ENCODE data around the gene SAPCD2. TPM values are rescaled to one million over a fixed set of nuclear protein-coding genes. Genes with fewer than 3 reads are reported as not detected.

Gene SAPCD2
- total RNA-seq, 1 experiment from 2014 or later: 29.8 TPM

DNA sequence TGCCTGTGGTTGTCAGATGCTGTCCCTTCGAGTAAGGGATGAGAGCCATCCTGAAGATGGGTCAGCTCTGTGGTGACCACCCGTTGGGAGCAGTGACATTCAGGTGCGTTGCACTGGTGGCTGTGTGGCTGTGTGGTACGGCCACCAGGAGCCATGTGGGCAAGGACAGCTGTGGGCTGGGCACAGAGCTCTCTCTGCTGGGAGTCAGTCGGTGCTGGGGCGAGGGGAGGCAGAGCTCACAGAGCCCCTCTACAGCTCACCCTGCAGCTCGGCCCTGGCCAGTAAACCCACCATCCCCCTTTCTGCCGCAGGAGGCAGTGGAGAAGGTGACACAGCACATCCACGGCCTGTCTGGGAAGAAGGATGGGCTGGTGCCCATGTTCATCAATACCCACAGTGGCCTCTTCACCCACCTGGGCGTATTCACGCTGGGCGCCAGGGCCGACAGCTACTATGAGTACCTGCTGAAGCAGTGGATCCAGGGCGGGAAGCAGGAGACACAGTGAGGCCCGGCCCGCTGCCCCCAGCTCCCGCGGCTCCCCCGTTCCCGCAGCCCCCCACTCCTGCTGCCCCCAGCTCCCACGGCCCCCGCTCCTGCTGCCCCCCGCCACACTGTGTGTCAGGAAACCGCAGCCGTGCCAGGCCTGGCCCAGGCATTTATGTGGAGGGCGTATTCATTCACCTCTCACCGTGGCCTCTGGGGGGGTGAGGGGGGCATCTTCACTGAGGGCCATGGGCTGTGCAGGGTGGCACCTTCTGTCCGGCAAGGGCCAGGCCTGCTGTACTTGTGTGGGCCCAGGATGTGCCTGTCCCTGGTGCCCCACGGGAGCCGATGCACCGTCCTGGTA, 35.7 kb upstream of the SAPCD2 start:
- Mint-ChIP-seq H3K4me1 (no peaks in the 10 kb centered on the region), H3K27ac (no peak overlapping the region; a peak in 1 of 7 replicates), H3K4me3 (no peak overlapping the region), H3K9me3 (peaks cover 3 to 7% of the 10 kb centered on the region in 2 experiments; a peak in 4 of 5 replicates), H3K36me3 (ENCODE audit: insufficient read depth in 1 of 3, low read depth in 3 of 3) (peaks cover 4 to 19% (median 5%) of the 10 kb centered on the region in 3 experiments; a peak in 6 of 7 replicates), H3K27me3 (ENCODE audit: low read depth) (no peaks in the 10 kb centered on the region; the same call in 1 of the 2 replicates)
- no peak overlapping the region for H3K23ac ChIP-seq (ENCODE audit: insufficient read length, low read depth, low read length)
- no peak overlapping the region for H4K91ac ChIP-seq (ENCODE audit: insufficient read length, low read depth, low read length)
- no peak overlapping the region for H3K56ac ChIP-seq (ENCODE audit: insufficient read length, low read depth, low read length)
- no peak overlapping the region for H3K14ac ChIP-seq (ENCODE audit: insufficient read depth, low read length)
- no peak overlapping the region for H3K4me2 ChIP-seq (ENCODE audit: insufficient read depth, insufficient read length, low read length)
- no peak overlapping the region for H3K27ac ChIP-seq (ENCODE audit: insufficient read length, low read depth, low read length)
- H3K79me1 ChIP-seq (ENCODE audit: insufficient read depth, low read depth, low read length, poor library complexity, severe bottlenecking): no peaks in the 10 kb centered on the region
- H2BK20ac ChIP-seq (ENCODE audit: low read depth, low read length, poor library complexity, severe bottlenecking): no peak overlapping the region
- H3K9me3 ChIP-seq (ENCODE audit: control insufficient read depth, low read depth, low read length): peaks cover 16% of the 10 kb centered on the region
- H3K4ac ChIP-seq (ENCODE audit: low read depth, low read length): no peak overlapping the region
- H2BK15ac ChIP-seq (ENCODE audit: low read depth, low read length): no peak overlapping the region
- no peak overlapping the region for H4K5ac ChIP-seq (ENCODE audit: insufficient read length, low read depth, low read length)
- H2BK120ac ChIP-seq (ENCODE audit: low read depth, low read length, poor library complexity, severe bottlenecking): no peak overlapping the region
- no peak for DNase-seq
- H2AFZ ChIP-seq (ENCODE audit: low read length): no peak overlapping the region
- no peak overlapping the region for H2BK12ac ChIP-seq (ENCODE audit: insufficient read length, low read depth, low read length)
- no peaks in the 10 kb centered on the region for H3K23me2 ChIP-seq (ENCODE audit: insufficient read length, low read depth, low read length, poor library complexity, severe bottlenecking)
- TF ChIP-seq CTCF (conservative IDR thresholded peaks at IDR 0.05): no peak
- no peaks in the 10 kb centered on the region for H3K79me2 ChIP-seq (ENCODE audit: insufficient read depth, low read length)
- H3K9ac ChIP-seq (ENCODE audit: extremely low read depth, insufficient read length, low read length): no peak overlapping the region
- H3T11ph ChIP-seq (ENCODE audit: low read length): no peak overlapping the region
- H3K18ac ChIP-seq (ENCODE audit: insufficient read length, low read depth, low read length): no peak overlapping the region
- H2AK5ac ChIP-seq (ENCODE audit: insufficient read length, low read length): no peak overlapping the region
- H4K20me1 ChIP-seq (ENCODE audit: control insufficient read depth, insufficient read depth, insufficient read length): no peaks in the 10 kb centered on the region
- H3K27me3 ChIP-seq (ENCODE audit: insufficient read depth, low read length): no peaks in the 10 kb centered on the region
- no peaks in the 10 kb centered on the region for H3K4me1 ChIP-seq (ENCODE audit: insufficient read depth, low read length)
- H4K8ac ChIP-seq (replicated peaks; ENCODE audit: insufficient read length, low read depth, low read length): no peak overlapping the region
- H2BK5ac ChIP-seq (ENCODE audit: insufficient read length, low read length): no peak overlapping the region
- no CpG with 5 or more reads among the region's 31 CpGs for WGBS (ENCODE audit: extremely low coverage, insufficient read length, low lambda C conversion rate)

Data from H9 (cell line).